Nucleus accumbens (tissue), 56 donors: Measurements from ENCODE around the gene SETBP1.

ENCODE experiments used
- DNase-seq, 56 donors: peaks; one replicate each; lab custom pipeline; 2025; lab: John Stamatoyannopoulos, UW

SETBP1 gene

DNA sequence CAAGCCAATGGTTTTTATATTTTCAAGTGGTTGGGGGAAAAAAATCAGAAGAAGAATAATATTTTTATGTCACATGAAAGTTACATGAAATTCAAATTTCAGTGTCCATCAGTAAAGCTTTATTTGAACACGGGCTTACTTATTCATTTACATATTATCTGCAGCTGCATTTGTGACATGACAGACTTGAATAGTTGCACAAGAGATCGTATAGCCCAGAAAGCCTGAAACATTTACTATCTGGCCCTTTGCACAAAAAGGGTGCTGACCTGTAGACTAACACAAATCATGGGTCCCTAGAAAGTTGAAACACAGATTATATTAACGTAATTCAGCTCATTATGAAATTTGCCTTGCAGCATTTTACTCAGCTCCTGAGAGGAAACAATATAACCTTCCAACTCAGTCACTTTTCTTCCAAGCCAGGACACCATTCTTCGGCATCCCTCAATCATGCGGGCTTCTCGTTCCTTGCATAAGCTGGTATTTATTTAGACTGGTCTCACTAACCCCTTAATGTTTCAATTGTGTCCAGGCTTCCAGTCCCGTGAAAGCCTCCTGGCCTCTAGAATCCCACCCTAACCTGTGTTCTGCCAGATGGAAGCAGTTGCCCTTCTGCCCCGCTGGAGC lies 402.7 kb downstream of the SETBP1 start:
- DNase-seq: no peak

DNA sequence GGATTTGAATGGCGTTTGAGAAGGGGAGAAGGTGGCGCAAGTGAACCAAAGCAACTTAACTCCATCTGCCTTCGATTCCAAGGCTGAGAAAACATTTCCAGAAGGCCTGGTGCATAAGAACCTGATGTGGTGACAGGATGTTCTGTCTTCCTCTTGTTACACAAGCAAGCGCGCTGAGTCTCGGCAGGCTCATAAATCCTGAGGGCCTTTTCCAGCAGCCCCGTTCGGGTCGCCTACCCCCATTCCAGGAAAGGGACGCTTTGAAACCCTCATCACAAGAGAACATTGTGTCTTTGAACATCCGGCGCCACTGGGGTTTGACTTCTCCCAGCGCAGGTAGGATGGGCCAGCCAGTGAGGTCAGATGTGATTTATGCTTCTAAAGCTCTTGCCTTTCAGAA lies 403.5 kb downstream of the SETBP1 start:
- DNase-seq: no peak

DNA sequence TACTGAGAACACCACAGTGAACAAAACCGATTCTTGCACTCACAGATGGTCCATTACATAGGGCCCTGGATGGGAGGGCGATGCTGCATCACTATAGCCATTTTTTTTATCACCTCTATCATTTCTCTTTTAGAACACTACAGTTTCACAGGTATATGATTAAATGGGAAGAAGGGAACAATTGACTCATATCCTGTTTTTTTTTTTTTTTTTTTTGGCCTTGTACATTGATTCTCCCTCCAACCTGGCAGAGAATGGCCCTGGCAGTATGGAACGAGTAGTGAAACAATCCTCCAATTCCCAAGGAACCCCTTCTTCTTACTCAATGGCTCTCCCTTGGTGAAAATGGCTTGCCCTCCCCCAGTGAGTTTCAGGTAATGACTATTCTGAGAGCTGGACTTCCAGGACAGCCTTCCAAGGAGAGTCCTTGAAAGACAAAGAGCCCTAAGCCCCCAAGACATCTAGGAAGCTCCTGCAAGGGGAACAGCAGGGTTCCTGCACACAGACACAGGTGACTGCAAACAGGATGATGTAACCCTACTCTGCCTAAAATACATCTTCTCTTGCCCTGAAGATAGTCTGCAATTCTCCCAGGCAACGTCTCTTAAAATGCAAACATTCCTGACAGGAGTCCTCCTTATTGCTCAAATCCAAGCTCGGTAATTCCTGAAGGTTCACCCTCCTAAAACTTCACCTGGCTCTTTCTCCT lies 405.4 kb downstream of the SETBP1 start:
- DNase-seq: no peak

- DNase-seq: no peak
Observed at GRCh38 chr18:45086777-45087176, 406.1 kb downstream of the SETBP1 start.

DNA sequence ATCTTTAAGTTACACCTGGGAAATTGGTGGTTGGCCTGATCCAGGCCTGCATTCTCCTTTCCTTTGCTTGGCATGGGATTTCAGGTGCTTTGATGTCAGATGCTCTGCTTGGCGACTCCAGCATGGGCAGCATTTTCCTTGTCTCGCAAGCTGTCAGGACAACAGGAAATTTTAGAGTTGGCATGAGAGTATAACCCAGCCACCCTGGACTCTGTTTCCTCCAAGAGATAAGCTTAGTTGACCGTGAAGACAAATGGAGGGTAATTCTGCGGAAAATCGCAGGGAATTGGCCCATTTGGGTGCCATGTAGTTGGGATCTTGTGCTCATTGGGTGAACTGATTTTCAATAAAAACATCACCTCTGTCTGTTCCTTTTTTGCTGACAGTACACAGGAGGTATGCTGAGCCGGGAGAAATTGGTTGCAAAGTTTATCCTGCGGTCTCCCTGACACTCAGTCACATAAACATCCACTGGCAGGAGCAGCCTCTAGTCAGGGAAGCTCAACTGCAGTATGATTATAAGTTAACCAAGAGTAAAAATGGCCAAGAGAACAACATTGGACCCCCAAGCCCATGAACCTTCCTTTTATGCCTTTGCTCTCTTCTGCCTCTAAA lies 409.9 kb downstream of the SETBP1 start:
- DNase-seq: no peak

GRCh38 chr18:45100321-45101105 lies 419.8 kb downstream of the SETBP1 start:
- no peak for DNase-seq

DNA sequence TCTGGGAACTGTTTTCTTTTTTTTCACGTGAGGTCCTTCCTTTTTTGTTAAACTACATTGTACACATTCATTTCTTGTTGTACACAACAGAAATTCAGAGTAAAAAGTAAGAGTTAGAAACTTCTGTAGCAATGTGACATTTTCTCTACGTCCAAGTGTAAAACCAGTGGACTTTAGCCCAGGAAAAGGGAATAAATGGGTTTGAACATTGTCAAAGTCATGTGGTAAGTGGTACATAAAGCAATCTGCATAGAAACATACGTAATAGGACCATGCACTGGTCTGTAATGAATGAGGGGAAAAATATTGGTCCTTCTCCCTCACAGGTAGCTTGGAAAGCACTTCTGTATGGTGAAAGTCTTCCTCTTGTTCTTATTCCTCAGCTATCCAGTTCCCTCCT lies 421.4 kb downstream of the SETBP1 start:
- DNase-seq: no peak

GRCh38 chr18:45102863-45103262 lies 422.2 kb downstream of the SETBP1 start:
- no peak for DNase-seq

GRCh38 chr18:45103319-45104048 lies 422.8 kb downstream of the SETBP1 start:
- no peak for DNase-seq

- DNase-seq: no peak
Observed at GRCh38 chr18:45104049-45104395, 423.3 kb downstream of the SETBP1 start.

GRCh38 chr18:45106331-45106774 lies 425.7 kb downstream of the SETBP1 start:
- no peak for DNase-seq

- DNase-seq: no peak
Observed at GRCh38 chr18:45107425-45107824, 426.7 kb downstream of the SETBP1 start.

- no peak for DNase-seq
Observed at GRCh38 chr18:45108754-45109153, 428.1 kb downstream of the SETBP1 start.

GRCh38 chr18:45109271-45109670 lies 428.6 kb downstream of the SETBP1 start:
- no peak for DNase-seq

GRCh38 chr18:45109706-45110105 lies 429.0 kb downstream of the SETBP1 start:
- DNase-seq: no peak

DNA sequence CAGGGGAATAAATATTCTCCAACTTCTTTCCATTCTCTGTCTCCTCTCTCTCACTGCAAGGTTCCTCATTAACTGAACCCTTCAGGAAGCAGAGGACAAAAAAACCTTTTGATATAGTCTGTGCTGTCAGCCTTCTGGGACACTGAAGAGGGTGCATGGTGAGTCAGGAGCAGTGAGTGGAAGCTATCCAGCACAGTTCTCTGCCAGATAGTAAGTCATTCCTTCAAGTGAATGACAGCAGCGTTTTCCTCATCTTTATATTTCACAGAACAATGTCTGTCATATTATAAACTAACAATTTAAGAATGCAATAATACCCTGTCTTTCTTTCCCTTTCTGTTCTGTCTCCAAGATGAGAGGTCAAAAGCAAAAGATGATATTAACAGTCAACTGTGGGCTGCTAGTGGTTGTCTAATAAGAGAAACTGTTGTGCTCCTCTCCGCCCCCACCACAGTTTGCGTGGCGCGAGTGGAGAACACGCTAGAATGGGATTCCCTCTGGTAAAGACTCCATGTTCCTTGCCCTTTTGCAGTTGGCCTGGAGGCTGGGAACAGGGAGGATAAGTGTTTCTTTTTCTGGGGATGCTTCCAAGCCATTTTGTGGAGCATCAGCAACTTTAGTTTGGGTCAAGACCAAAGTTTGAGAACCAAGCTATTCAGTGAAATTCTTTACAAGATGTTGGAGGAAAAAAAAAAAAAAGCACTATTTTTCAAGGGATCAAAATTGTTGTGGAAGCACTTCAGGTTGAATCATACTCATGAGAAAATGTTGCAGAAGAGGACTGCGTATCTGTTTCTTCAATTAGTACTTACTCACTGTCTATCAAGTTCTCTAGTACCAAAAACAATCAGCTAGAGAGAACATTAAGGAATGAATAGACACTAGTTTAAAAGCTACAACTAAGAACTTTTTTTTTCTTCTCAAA lies 430.2 kb downstream of the SETBP1 start:
- DNase-seq: peak in 1 of 56 donors; percentile 5

- DNase-seq: no peak
Observed at GRCh38 chr18:45111502-45111848, 430.8 kb downstream of the SETBP1 start.

GRCh38 chr18:45112682-45113081 lies 432.0 kb downstream of the SETBP1 start:
- no peak for DNase-seq

DNA sequence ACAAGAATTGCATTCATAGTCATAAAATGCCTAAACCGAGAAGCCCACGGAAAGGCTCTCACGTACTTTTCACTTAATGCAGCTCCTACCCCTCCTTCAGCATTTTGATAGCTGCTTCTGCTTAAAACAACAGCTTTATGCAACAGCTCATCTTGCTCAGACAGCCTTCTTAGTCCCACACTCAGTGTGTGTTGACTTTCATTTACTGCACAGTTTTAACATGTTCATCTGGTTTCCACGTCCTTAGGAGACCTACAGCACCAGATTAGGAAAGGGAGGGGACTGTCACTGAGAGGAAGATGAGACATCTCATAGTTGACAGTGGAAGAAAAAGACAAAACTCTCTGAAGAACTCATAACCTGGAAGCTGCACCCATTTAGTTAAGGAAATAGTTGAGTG lies 435.4 kb downstream of the SETBP1 start:
- DNase-seq: no peak
